Body of pancreas (tissue), 4 donors: ENCODE measurements around the gene TAF3. TPM values are rescaled to one million over a fixed set of nuclear protein-coding genes. Genes with fewer than 3 reads are reported as not detected.
"Not testable (repeated sequence)": the region's sequence is repeated elsewhere in the genome, so short reads cannot be mapped to it uniquely, and the experiment has no call there.

ENCODE experiments used
- ATAC-seq: fragments of 150-250 bp; one replicate; pipeline ENCODE4 v1.9.1; 2016
- DNase-seq, 4 donors: peaks; one replicate each; pipeline ENCODE4 v3.0.0-alpha.2; 2019
- H3K27ac ChIP-seq, 4 donors: fragments of 200-600 bp; sonication (generic); 1 replicate in 3 of 4; 2 replicates in 1 of 4; pipeline versions ENCODE4 v1.5.1 to v1.6.1; 2016 to 2019; ENCODE audit warnings: mild to moderate bottlenecking in 1 of 4, mixed read lengths in 1 of 4, moderate library complexity in 1 of 4
- H3K27me3 ChIP-seq, 2 donors: fragments of 200-600 bp; sonication (generic); one replicate each; pipeline ENCODE4 v1.6.0; 2016; ENCODE audit warnings: mild to moderate bottlenecking in 1 of 2
- H3K36me3 ChIP-seq, 2 donors: fragments of 200-600 bp; sonication (generic); replicated peaks in 1 of 2; 2 replicates each; pipeline ENCODE4 v1.5.1; 2016; ENCODE audit warnings: low read depth in 2 of 2; ENCODE audit not compliant: insufficient read depth in 1 of 2
- H3K4me1 ChIP-seq: fragments of 200-600 bp; sonication (generic); one replicate; pipeline ENCODE4 v1.6.0; 2016
- H3K4me3 ChIP-seq, 2 donors: fragments of 200-600 bp; sonication (generic); 1 replicate in 1 of 2; 2 replicates in 1 of 2; pipeline ENCODE4 v1.5.1; 2016 to 2019
- H3K9me3 ChIP-seq, 3 donors: fragments of 200-600 bp; sonication (generic); 1 replicate in 2 of 3; 2 replicates in 1 of 3; pipeline ENCODE4 v1.5.1; 2016
- POLR2A ChIP-seq, 3 donors: fragments of 450-650 bp; IDR thresholded peaks; one replicate each; pipeline ENCODE4 v1.6.1; 2016; ENCODE audit warnings: antibody characterized with exemption in 3 of 3, mild to moderate bottlenecking in 2 of 3
- WGBS, 2 donors: methylation state at CpG; one replicate each; pipeline ENCODE4 v1.1.5; 2017; 5-methylcytosine and 5-hydroxymethylcytosine counted together
- intact Hi-C: fragments of 100-400 bp; cut with DNase I; formaldehyde crosslinking; loops from one replicate; pipeline ENCODE4 v1.15.1; 2023
- total RNA-seq, 2 donors: library from RNA; depleted of rRNA; stranded (reverse); fragments of >200 nt; gene quantifications; one replicate each; pipeline ENCODE4 v1.1.0, GENCODE V29; 2016
- TF ChIP-seq, protein P1 (sequence below), 7 experiments: fragments of 450-650 bp in 4 of 7; fragments of 200-600 bp in 3 of 7; sonication (generic) in 3 of 7; IDR thresholded peaks; one replicate each; pipeline ENCODE4 v1.5.1; 2016 to 2019; ENCODE audit warnings: antibody characterized with exemption in 7 of 7

TAF3 gene
- total RNA-seq, 2 donors from 2014 or later = 6.0 to 12.9 TPM

DNA sequence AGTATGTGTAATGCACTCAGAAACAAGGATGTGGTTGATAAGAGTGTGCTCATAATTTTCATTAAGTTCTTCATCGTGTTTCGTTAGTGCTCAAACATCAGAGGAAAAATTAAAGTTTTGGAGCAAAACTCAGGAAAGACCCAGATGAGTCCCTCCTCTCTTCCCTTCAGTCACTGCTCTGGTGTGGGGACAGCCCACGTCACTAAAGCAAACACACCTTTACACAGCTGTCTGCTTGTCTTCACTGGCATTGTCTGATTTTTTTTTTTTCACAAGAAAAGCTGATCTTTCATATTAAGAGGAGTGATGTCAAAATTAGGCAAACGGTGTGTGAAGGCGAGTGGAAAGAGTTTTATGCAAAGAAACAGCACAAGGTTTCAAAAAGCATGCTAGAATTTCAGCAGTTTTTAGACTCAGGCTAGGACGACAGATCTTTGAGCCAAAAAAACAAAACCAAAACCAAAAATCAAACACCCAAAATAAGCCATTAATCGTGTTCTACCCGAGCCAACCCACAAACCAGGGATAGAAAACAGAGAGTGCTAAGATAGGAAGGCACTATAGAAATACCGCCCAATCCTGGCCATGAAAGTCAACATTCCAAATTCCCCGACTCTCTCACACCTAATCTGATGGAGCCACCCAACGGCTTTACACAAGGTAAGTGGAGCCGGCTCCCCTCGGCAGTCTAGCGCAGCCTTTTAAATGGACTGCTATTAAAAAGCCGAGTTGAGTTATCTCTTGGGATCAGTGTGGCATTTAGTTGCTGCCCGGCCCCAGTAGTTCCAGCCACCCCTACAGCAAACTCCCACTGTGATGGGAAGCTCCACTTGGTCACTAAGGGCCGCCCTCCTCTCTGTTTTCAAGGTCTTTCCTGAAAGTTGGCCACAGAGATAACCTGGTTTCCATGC is 208.3 kb downstream of the TAF3 start:
- Histone ChIP-seq H3K27ac (no peak overlapping the region), H3K4me3 (no peak overlapping the region), H3K4me1 (no peaks in the 10 kb centered on the region), H3K27me3 (no peaks in the 10 kb centered on the region), H3K9me3 (no peaks in the 10 kb centered on the region), H3K36me3 (no peaks in the 10 kb centered on the region)
- DNase-seq = no peak
- ATAC-seq = no peak
- WGBS, 2 donors = 26% methylated on average over 17 of the region's 17 CpGs
- no peak for TF ChIP-seq POLR2A (IDR thresholded peaks at IDR 0.05)
- TF ChIP-seq, protein P1, sequence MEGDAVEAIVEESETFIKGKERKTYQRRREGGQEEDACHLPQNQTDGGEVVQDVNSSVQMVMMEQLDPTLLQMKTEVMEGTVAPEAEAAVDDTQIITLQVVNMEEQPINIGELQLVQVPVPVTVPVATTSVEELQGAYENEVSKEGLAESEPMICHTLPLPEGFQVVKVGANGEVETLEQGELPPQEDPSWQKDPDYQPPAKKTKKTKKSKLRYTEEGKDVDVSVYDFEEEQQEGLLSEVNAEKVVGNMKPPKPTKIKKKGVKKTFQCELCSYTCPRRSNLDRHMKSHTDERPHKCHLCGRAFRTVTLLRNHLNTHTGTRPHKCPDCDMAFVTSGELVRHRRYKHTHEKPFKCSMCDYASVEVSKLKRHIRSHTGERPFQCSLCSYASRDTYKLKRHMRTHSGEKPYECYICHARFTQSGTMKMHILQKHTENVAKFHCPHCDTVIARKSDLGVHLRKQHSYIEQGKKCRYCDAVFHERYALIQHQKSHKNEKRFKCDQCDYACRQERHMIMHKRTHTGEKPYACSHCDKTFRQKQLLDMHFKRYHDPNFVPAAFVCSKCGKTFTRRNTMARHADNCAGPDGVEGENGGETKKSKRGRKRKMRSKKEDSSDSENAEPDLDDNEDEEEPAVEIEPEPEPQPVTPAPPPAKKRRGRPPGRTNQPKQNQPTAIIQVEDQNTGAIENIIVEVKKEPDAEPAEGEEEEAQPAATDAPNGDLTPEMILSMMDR (IDR thresholded peaks at IDR 0.05) = no peak
- intact Hi-C loops = no loop called here

DNA sequence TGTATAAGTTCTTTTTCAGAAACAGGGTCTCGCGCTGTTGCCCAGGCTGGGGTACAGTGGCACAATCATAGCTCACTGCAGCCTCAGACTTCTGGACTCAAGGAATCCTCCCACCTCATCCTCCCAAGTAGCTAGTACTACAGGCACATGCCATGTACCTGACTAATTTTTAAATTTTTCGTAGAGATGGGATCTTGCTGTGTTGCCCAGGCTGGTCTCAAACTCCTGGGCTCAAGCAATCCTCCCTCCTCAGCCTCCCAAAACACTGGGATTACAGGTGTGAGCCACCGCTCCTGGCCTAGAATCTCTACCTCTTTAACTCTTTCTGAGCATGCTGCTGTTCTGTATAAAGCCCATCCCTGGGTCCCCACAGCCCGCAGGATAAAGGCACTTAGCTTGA is 212.9 kb downstream of the TAF3 start:
- H3K27ac ChIP-seq, H3K9me3 ChIP-seq, DNase-seq, H3K4me3 ChIP-seq, intact Hi-C loops, ATAC-seq, H3K36me3 ChIP-seq: not testable (repeated sequence)
- peaks cover 7 to 26% of the 10 kb centered on the region in 2 donors for H3K27me3 ChIP-seq
- H3K4me1 ChIP-seq = peaks cover 18% of the 10 kb centered on the region
- 77 to 85% methylated on average over 5 of the region's 5 CpGs for whole genome bisulfite sequencing, 2 donors

DNA sequence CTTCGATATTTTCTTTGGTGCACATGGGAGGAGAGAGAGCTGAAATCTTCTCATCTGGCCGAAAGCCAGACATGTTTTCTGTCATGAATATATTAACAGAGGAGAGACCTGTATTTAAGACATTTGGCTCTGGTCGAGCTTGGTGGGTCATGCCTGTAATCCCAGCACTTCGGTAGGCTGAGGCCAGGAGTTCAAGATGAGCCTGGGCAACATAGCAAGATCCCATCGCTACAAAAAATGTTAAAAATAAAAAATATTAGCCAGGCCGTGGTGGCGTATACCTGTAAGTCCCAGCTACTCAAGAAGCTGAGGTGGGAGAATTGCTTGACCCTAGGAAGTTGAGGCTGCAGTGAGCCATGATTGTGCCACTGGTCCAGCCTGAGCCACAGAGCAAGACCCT is 214.3 kb downstream of the TAF3 start:
- DNase-seq (no peak), ATAC-seq (no peak)
- Histone ChIP-seq H3K36me3 (no peaks in the 10 kb centered on the region), H3K27me3 (peaks cover 7 to 37% of the 10 kb centered on the region in 2 donors), H3K9me3 (no peaks in the 10 kb centered on the region), H3K27ac (no peak overlapping the region), H3K4me1 (peaks cover 29% of the 10 kb centered on the region), H3K4me3 (no peak overlapping the region)
- 84 to 85% methylated on average over 7 of the region's 7 CpGs for WGBS, 2 donors
- intact Hi-C loops = no loop called here
- no peak for TF ChIP-seq POLR2A (IDR thresholded peaks at IDR 0.05)
- TF ChIP-seq, protein P1 (IDR thresholded peaks at IDR 0.05) = no peak

DNA sequence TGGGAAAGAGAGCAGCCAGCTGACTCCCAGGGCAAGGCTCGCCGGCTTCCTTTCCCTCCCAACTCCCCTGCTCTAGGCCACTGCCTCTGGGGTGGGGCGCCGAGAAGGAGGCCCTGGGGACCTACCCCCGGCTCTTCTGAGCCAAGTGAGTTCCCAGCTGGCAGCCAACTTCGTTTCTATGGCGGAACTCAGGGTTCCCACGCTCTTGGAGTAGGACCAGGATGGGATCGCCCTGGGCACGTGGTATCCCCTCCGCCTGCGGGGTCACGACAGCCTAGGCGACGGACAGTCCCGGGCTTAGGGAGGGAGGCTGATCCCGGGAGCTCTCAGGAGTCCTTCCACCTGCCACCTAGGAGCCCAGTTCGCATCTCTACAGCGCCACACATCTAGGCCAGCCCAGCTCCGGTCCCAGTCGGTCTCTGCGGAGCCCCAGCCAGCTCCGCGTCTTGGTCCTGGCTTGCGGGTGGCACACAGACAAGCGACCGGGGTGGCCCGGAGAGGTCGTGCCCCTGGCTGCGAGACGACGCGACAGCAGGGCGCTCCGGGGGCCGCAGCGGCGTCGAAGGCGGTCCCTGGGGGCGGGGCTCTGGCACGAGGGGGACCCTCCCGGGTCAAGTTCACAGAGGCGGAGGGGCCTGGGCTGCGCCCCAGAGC is 215.6 kb downstream of the TAF3 start:
- Histone ChIP-seq H3K27ac (no peak overlapping the region), H3K4me3 (no peak overlapping the region), H3K4me1 (peaks cover 29% of the 10 kb centered on the region), H3K36me3 (no peaks in the 10 kb centered on the region), H3K27me3 (peaks cover 7 to 47% of the 10 kb centered on the region in 2 donors), H3K9me3 (no peaks in the 10 kb centered on the region)
- ATAC-seq (peak; percentile 6), DNase-seq (no peak)
- intact Hi-C loops = no loop called here
- 4 to 10% methylated on average over 5 to 44 of the region's 45 CpGs for WGBS, 2 donors
- no peak for TF ChIP-seq POLR2A (IDR thresholded peaks at IDR 0.05)
- TF ChIP-seq, protein P1 (IDR thresholded peaks at IDR 0.05) = no peak

DNA sequence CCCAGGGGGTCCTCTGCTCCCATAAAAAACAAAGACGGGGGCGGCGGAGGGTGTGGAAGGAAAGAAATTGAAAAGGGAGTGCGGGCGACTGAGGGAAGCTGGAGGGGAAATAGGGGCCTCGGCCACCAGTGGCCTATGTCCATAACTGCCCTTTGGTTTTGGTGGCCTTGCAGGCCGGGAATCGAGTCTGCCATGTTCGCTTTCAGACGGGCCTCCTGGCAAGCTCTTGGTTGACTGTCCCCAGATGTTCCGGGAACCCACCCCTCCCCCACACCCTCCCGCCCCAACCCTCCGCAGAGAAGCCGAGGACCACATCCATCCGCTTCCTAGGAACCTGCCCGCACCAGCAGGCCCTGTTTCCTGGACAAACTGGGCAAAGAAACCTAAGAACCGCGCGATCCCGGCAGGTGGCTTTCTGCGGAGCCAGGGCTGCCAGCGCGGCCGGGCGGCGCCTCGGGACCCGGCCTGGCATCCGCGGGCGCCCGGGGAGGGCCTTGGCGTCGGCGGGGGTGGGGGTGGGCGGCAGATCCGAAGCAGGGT is 216.2 kb downstream of the TAF3 start:
- H3K27ac ChIP-seq = no peak overlapping the region
- TF ChIP-seq POLR2A (IDR thresholded peaks at IDR 0.05) = no peak
- TF ChIP-seq, protein P1 (IDR thresholded peaks at IDR 0.05) = no peak
- no peaks in the 10 kb centered on the region for H3K36me3 ChIP-seq
- peaks cover 7 to 53% of the 10 kb centered on the region in 2 donors for H3K27me3 ChIP-seq
- H3K4me3 ChIP-seq = no peak overlapping the region
- H3K4me1 ChIP-seq = peaks cover 29% of the 10 kb centered on the region
- 3 to 4% methylated on average over 31 to 37 of the region's 37 CpGs for WGBS, 2 donors
- DNase-seq (no peak), ATAC-seq (no peak)
- no peaks in the 10 kb centered on the region for H3K9me3 ChIP-seq
- intact Hi-C loops = no loop called here
